GM12873 (cell line): ENCODE results near the gene LAMC3.

ENCODE experiments used
- TF ChIP-seq, protein P1 (sequence below): IDR thresholded peaks from 2 replicates; pipeline ENCODE4 v1.5.1; 2012; ENCODE audit warnings: low read depth, mild to moderate bottlenecking, moderate library complexity, low read length, control low read depth; ENCODE audit not compliant: insufficient read depth; ENCODE audit errors: missing control alignments

LAMC3 gene

DNA sequence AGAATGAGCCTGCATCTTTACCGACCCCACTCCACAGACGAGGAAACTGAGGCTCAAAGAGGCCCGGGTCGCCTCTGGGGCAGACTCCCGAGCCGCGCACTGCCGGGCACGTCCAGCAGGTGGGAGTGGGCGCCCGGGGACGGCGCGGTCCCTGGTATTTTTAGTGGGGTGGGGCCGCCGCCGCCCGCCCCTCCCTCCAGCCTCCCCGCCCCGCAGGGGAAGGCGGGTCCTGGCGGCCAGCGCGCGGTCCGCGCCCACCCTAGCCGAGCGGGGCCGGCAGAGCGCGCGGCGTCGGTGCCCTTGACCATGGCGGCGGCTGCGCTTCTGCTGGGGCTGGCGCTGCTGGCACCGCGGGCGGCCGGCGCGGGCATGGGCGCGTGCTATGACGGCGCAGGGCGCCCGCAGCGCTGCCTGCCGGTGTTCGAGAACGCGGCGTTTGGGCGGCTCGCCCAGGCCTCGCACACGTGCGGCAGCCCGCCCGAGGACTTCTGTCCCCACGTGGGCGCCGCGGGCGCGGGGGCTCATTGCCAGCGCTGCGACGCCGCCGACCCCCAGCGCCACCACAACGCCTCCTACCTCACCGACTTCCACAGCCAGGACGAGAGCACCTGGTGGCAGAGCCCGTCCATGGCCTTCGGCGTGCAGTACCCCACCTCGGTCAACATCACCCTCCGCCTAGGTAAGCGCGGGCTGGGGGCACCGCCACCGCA lies at the start of gene LAMC3:
Gene LAMC3 (plus strand): TSS at position 266 of the 710 bp plus-strand sequence. CDS start 41 bp downstream, at position 307.
- TF ChIP-seq, protein P1, sequence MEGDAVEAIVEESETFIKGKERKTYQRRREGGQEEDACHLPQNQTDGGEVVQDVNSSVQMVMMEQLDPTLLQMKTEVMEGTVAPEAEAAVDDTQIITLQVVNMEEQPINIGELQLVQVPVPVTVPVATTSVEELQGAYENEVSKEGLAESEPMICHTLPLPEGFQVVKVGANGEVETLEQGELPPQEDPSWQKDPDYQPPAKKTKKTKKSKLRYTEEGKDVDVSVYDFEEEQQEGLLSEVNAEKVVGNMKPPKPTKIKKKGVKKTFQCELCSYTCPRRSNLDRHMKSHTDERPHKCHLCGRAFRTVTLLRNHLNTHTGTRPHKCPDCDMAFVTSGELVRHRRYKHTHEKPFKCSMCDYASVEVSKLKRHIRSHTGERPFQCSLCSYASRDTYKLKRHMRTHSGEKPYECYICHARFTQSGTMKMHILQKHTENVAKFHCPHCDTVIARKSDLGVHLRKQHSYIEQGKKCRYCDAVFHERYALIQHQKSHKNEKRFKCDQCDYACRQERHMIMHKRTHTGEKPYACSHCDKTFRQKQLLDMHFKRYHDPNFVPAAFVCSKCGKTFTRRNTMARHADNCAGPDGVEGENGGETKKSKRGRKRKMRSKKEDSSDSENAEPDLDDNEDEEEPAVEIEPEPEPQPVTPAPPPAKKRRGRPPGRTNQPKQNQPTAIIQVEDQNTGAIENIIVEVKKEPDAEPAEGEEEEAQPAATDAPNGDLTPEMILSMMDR: peak; percentile 16

DNA sequence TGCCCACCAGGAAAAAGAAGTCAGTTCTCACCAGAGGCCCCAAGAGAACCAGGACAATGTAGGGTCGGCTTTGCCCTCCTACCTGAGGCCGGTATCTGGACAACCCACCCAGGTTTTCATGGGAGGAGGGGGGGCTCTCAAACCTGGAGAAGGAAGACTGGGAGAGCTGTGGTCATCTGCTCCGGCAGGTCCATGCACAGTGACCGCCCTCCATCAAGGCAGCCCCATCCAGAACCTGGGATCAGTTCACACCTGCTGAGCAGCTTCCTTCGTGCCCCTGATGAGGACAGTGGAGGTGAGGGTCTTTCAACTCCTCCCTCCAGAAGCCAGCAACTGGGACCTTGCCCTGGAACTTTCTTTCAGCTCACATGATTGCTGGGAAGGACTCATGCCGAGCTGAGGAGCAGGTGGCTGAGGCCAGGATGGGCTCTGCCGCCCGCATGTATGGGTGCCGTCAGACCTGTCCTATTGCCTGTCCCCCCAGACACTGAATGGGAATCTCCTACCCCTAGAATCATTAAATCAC lies 49.1 kb upstream of the LAMC3 start:
- TF ChIP-seq, protein P1: no peak

DNA sequence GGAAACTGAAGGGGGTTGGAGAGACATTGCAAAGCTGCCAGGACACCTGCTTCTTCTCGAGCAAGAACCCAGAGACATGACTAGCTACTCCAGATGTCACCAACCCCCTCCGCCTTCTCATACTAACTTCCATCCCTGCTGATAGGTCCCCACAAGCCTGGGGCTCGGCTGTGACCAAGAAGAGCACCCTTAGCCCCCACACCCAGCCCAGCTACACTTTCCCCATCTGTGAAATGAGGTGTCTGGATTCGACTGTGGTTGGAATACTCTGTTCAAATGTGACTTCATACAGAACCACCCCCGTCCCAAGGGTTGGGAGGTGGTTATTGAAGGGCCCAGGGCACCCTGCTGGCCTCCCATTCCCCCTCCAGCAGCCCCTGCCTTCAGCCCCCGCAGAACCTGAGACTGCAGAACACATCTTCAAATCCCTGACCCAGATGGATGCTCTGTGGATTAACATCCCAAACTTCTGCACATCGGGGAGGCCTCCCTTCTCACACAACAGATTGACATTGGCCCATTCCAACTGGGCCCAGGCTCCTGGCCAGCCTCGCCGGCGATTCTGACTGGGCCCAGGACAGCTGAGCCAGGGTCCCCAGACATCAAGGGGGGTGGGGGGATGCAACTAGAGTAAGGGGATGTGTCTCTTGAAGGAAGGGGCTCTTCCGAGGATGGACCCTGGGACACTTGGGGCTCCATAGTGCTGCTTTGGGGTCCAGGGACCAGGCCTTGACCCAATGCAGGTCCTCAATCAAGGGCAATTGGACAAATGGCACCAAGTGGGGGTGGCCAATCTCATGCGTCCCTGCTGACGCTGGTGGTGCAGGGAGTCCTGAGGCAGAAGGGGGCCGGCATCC lies 48.2 kb upstream of the LAMC3 start:
- TF ChIP-seq, protein P1: no peak

DNA sequence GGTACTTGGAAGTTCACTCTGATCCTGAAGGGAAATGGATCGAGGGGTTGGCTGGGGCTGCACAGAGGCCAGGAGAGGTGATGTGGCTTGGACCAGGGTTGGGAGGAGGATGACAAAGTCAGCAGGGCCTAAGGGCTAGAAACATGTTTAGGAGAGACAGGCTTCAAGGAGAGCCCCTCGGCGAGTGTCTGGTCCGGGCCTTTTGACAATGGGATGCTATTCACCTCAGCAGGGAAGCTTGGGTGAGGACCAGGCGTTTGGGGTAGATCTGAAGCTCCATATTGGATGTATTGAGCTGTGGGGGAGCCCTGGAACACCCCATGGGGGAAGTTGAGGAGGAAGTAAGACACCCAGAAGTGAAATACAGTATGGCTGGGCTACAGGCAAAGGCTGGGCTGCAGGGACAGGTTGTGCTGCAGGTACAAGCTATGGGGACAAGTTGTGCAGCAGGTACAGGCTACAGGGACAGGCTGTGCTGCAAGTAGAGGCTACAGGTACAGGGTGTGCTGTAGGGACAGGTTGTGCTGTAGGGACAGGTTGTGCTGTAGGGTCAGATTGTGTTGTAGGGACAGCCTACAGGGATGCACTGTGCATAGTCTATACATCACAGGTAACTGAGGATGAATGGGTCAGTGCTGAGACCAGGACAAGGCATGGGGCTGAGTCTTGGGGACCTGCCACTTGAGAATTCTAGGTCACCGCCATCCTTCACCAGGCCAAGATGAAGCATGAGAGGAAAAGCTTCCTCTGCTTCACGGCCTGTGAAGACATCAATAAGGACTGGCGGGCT lies 47.3 kb upstream of the LAMC3 start:
- TF ChIP-seq, protein P1: no peak

DNA sequence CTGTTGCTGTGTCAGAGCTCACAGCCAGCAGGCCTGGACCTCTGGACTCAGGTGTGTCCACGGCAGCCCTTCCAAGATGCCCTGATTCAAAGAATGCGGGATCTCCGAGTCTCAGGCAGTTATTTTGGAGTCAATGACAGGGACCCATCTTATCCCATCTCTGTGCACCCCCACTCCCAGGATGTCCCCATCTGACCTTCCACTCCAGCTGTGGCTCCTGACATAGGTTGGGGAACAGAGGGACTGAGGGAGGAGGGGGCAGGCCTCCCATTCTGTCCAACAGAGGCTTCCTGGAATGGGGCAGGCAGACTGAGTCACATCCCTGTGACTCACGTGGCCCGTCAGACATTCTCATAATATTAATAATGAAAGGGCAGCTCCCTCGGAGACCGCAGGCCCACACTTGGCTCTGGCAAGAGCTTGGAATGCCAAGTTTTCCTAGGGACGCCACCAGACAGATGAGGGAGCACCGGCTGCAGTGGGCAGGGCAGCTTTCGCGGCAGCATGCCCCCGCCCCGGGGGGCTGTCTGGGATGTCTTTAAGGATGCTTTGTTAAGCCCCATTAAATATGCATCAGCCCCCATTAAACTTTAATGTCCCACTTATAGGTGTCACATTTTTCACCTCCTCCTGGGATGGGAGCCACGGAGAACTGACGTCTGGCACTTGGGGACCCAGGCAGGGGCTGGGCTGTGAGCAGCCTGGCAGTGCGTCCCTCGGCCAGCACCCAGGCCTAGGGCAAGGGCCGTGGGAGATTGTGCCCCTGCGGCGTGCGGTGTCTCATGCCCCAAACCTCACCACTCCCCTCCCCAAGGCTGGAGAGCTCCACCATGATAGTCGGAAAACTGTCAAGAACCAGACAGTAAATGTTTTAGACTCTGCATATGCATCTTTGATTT lies 46.3 kb upstream of the LAMC3 start:
- TF ChIP-seq, protein P1: no peak

DNA sequence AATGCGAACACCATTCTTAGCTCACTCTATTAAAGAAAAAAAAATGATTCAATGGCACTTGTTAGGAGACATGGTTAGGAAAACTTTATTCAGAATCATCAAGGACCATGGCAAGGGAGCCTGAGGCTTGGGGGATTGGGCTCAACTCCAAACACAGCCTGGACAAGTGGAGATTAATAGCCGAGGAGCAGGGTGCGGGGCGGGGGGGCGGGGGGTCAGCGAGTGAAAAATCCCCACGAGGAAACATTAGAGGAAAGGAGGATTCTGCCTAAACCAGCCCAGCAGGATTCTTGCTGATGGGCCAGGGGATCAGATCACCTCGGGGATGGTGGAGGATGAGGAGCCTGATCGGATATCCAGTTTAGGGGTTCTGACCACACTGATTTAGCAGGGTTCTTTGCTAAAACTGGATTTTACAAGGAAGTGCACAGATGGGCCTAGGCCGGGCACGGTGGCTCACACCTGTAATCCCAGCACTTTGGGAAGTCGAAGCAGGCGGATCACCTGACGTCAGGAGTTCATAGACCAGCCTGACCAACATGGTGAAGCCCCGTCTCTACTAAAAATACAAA lies 45.6 kb upstream of the LAMC3 start:
- TF ChIP-seq, protein P1: no peak
